ENCODE measurements around the gene TAOK1. TPM values are rescaled to one million over a fixed set of nuclear protein-coding genes. Genes with fewer than 3 reads are reported as not detected.

Gene TAOK1
- total and polyA plus RNA-seq, 9 of the 15 experiments (the other 6 are each of a cell fraction or from before 2014, with no cell fraction given): 3.2 to 33.1 (median 16.5) TPM

GRCh38 chr17:29566473-29567303 is 176.5 kb downstream of the TAOK1 start, which contains the start of gene ABHD15:
ABHD15 (minus strand) TSS chr17:29567037; CDS start chr17:29566966, 71 bp downstream.
- in situ Hi-C loops (cut with MboI) (no loop called here), intact Hi-C loops (cut with micrococcal nuclease) (no loop called here)
- Histone ChIP-seq H3K4me3 (peak within 1 kb of the TSS; percentile 57), H3K27me3 (ENCODE audit: control insufficient read depth in 2 of 2, insufficient read depth in 2 of 2, low read length in 2 of 2) (no peaks in the 10 kb centered on the region; a peak in 1 of 5 replicates), H3K79me2 (ENCODE audit: control insufficient read depth, insufficient read depth, low read length) (no peaks in the 10 kb centered on the region), H3K9me1 (ENCODE audit: control insufficient read depth, insufficient read depth, low read length) (no peaks in the 10 kb centered on the region), H3K4me2 (ENCODE audit: insufficient read depth, low read length) (peak within 1 kb of the TSS; percentile 78), H3K9me3 (replicated peaks; ENCODE audit: control insufficient read depth, insufficient read depth, low read depth, low read length) (no peaks in the 10 kb centered on the region), H3K27ac (ENCODE audit: extremely low read depth, low read depth, low read length) (peak within 1 kb of the TSS; percentile 87; the same call in 1 of the 3 replicates), H3K36me3 (ENCODE audit: control insufficient read depth, insufficient read depth, low read length) (no peaks in the 10 kb centered on the region), H3K9ac (ENCODE audit: insufficient read depth in 1 of 2, low read depth in 2 of 2, low read length in 2 of 2) (peak within 1 kb of the TSS; percentile 75 to 96; a peak in 3 of 4 replicates), H2AFZ (ENCODE audit: low read depth, low read length) (peak within 1 kb of the TSS; percentile 97), H3K4me1 (replicated peaks in 1 of 2; ENCODE audit: control insufficient read depth in 2 of 2, insufficient read depth in 2 of 2, low read length in 2 of 2) (peaks cover 3 to 43% of the 10 kb centered on the region in 2 experiments; a peak in 4 of 5 replicates), H4K20me1 (replicated peaks; ENCODE audit: control insufficient read depth, insufficient read depth, low read length) (peaks cover 6% of the 10 kb centered on the region)
- no TSS peak for BruUV-seq (replicated peaks)
- DNase-seq (ENCODE audit: extremely low read depth in 1 of 4, low spot score in 3 of 4) (no peak), ATAC-seq (no peak), FAIRE-seq (no peak)
- ChIA-PET POLR2A (no interaction called here), CTCF (ENCODE audit: low intra/inter-chr PET ratio) (no interaction called here)
- 84% methylated on average over 26 of the region's 94 CpGs for WGBS (ENCODE audit: insufficient coverage, low coverage, missing lambda C conversion rate)
- TF ChIP-seq ATF3 (IDR thresholded peaks at IDR 0.05): no peak
- TF ChIP-seq ATF3 (CRISPR knock-in tag; conservative IDR thresholded peaks at IDR 0.05): no peak
- TF ChIP-seq NONO (IDR thresholded peaks at IDR 0.05; ENCODE audit: low read depth in 2 of 2, low read length in 1 of 2): no peak
- 0 out of 2 replicates have a peak, but pooled peaks have one; percentile 58 for TF ChIP-seq ZBTB33 (CRISPR knock-in tag; IDR thresholded peaks at IDR 0.05)

Data from K562 (cell line).